Measurements from ENCODE around the gene CHMP1A.

- TF ChIP-seq CHD1 (IDR thresholded peaks at IDR 0.05; ENCODE audit: low read depth, low read length) (no peak), CTCF (IDR thresholded peaks at IDR 0.05; ENCODE audit: control extremely low read depth in 1 of 3, insufficient read depth in 1 of 3, low read depth in 1 of 3, low read length in 3 of 3) (no peak), YY1 (IDR thresholded peaks at IDR 0.05; ENCODE audit: low read depth, low read length) (no peak), MAFK (IDR thresholded peaks at IDR 0.05; ENCODE audit: low read depth, low read length) (no peak)
Measured at GRCh38 chr16:89607937-89608740, 49.4 kb downstream of the CHMP1A start.

Data from H1 (cell line).